ENCODE results near the gene QRICH1. TPM values are rescaled to one million over a fixed set of nuclear protein-coding genes. Genes with fewer than 3 reads are reported as not detected.
A peak's percentile ranks its signal among the peaks of the same experiment; 100 is the strongest.

Gene QRICH1
- total RNA-seq, 2 experiments from 2014 or later: 210 to 255 TPM

GRCh38 chr3:49026536-49026935 is 67.3 kb downstream of the QRICH1 start:
- CTCF ChIA-PET: interaction anchor here (1.4 kb wide), 1 partner anchor 39 kb away, joined by 7 read pairs; no protein-coding TSS in a partner anchor
- no peak overlapping the region for H3K27ac ChIP-seq (ENCODE audit: low read depth in 1 of 2, low read length in 2 of 2)
- peaks cover 61% of the 10 kb centered on the region for H3K36me3 ChIP-seq (ENCODE audit: insufficient read depth, low read length)
- no peaks in the 10 kb centered on the region for H3K9me3 Mint-ChIP-seq
- no peak overlapping the region for H3K4me3 ChIP-seq (ENCODE audit: low read length)
- no peak for DNase-seq
- H3K4me3 Mint-ChIP-seq: peak overlapping the region; percentile 63
- ATAC-seq (ENCODE audit: poor library complexity): no peak
- TF ChIP-seq, protein P1, sequence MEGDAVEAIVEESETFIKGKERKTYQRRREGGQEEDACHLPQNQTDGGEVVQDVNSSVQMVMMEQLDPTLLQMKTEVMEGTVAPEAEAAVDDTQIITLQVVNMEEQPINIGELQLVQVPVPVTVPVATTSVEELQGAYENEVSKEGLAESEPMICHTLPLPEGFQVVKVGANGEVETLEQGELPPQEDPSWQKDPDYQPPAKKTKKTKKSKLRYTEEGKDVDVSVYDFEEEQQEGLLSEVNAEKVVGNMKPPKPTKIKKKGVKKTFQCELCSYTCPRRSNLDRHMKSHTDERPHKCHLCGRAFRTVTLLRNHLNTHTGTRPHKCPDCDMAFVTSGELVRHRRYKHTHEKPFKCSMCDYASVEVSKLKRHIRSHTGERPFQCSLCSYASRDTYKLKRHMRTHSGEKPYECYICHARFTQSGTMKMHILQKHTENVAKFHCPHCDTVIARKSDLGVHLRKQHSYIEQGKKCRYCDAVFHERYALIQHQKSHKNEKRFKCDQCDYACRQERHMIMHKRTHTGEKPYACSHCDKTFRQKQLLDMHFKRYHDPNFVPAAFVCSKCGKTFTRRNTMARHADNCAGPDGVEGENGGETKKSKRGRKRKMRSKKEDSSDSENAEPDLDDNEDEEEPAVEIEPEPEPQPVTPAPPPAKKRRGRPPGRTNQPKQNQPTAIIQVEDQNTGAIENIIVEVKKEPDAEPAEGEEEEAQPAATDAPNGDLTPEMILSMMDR (IDR thresholded peaks at IDR 0.05): no peak
- H3K27me3 Mint-ChIP-seq: no peaks in the 10 kb centered on the region
- POLR2A ChIA-PET: interaction anchor here (1.2 to 12.0 kb wide), 2 partner anchors 20 to 67 kb away, joined by 6 to 331 read pairs; partner anchors contain the start of genes QRICH1 and WDR6
- H3K4me1 Mint-ChIP-seq (ENCODE audit: low read depth): peaks cover 41% of the 10 kb centered on the region
- H3K9me3 ChIP-seq (ENCODE audit: control insufficient read depth in 1 of 2, insufficient read depth in 1 of 2, low read length in 2 of 2): no peaks in the 10 kb centered on the region
- H3K27me3 ChIP-seq (ENCODE audit: control insufficient read depth in 1 of 2, insufficient read depth in 2 of 2, low read length in 2 of 2): no peaks in the 10 kb centered on the region
- peak overlapping the region; percentile 93 for H3K27ac Mint-ChIP-seq
- H3K36me3 Mint-ChIP-seq (ENCODE audit: low read depth): peaks cover 84% of the 10 kb centered on the region
- peaks cover 54% of the 10 kb centered on the region for H3K4me1 ChIP-seq (ENCODE audit: insufficient read depth, low read length)
- intact Hi-C loops (cut with DNase I, micrococcal nuclease): loop anchor here in 1 of 2 experiments (5.0 to 10.0 kb wide), 3 partner anchors 309 to 908 kb away; partner anchors contain the start of genes APEH and IP6K2

- no peak for DNase-seq
- no peaks in the 10 kb centered on the region for H3K27me3 Mint-ChIP-seq
- intact Hi-C loops (cut with DNase I, micrococcal nuclease): loop anchor here in 1 of 2 experiments (5.0 to 10.0 kb wide), 3 partner anchors 309 to 909 kb away; partner anchors contain the start of genes APEH and IP6K2
- TF ChIP-seq, protein P1 (IDR thresholded peaks at IDR 0.05): no peak
- no peak for ATAC-seq (ENCODE audit: poor library complexity)
- Histone ChIP-seq H3K27me3 (ENCODE audit: control insufficient read depth in 1 of 2, insufficient read depth in 2 of 2, low read length in 2 of 2) (no peaks in the 10 kb centered on the region), H3K9me3 (ENCODE audit: control insufficient read depth in 1 of 2, insufficient read depth in 1 of 2, low read length in 2 of 2) (no peaks in the 10 kb centered on the region), H3K27ac (ENCODE audit: low read depth in 1 of 2, low read length in 2 of 2) (no peak overlapping the region), H3K36me3 (ENCODE audit: insufficient read depth, low read length) (peaks cover 55% of the 10 kb centered on the region), H3K4me3 (ENCODE audit: low read length) (no peak overlapping the region), H3K4me1 (ENCODE audit: insufficient read depth, low read length) (peaks cover 54% of the 10 kb centered on the region)
- H3K36me3 Mint-ChIP-seq (ENCODE audit: low read depth): peaks cover 83% of the 10 kb centered on the region
- peak overlapping the region; percentile 93 for H3K27ac Mint-ChIP-seq
- ChIA-PET CTCF (interaction anchor here (1.4 kb wide), 1 partner anchor 38 kb away, joined by 7 read pairs; no protein-coding TSS in a partner anchor), POLR2A (interaction anchor here (0.8 to 12.0 kb wide), 4 partner anchors 19 to 314 kb away, joined by 3 to 331 read pairs (median 6); partner anchors contain the start of genes QRICH1, USP4 and WDR6)
- peaks cover 46% of the 10 kb centered on the region for H3K4me1 Mint-ChIP-seq (ENCODE audit: low read depth)
- peak overlapping the region; percentile 63 for H3K4me3 Mint-ChIP-seq
- no peaks in the 10 kb centered on the region for H3K9me3 Mint-ChIP-seq
Measured at GRCh38 chr3:49025793-49026520, 67.9 kb downstream of the QRICH1 start.

DNA sequence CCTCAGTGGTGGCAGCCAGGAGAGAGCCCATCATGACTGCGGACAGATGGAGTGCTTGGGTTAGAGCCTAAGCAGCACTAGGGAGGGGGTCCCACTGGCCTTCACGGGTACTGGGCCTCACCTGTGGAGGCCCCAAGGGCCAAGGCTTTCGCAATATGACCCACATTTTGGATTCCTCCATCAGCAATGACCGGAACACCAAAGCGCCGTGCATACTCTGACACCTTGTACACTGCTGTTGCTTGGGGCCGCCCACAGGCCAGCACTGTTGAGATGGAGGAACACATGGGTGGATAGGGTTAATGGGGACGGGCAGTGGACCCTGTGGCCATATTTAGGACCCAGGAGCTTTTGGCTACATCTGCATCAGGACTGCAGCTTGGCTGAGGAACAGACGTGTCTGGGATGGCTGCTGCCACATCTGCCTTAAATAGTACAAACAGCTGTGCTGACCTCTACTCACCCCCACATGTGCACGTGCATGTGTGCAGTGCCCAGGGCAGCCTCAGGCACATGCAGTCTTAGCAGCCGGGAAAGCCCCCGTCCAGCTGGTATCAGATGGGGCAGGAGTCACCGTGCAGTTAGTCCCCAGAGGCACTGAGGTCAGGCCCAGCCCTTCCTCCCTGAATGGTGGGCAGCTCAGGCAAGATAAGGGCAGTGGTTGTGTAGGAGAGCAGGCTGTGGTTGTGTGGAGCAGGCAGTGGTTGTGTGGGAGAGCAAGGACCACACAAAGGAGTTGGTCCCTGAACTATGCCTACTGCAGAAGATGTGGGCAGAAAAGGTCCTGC is 68.7 kb downstream of the QRICH1 start:
- H3K27me3 ChIP-seq (ENCODE audit: control insufficient read depth in 1 of 2, insufficient read depth in 2 of 2, low read length in 2 of 2): no peaks in the 10 kb centered on the region
- TF ChIP-seq, protein P1 (IDR thresholded peaks at IDR 0.05): no peak
- H3K4me3 Mint-ChIP-seq: peak overlapping the region; percentile 20
- DNase-seq (no peak), ATAC-seq (ENCODE audit: poor library complexity) (no peak)
- H3K9me3 Mint-ChIP-seq: no peaks in the 10 kb centered on the region
- peak overlapping the region; percentile 93 for H3K27ac Mint-ChIP-seq
- peaks cover 47% of the 10 kb centered on the region for H3K36me3 ChIP-seq (ENCODE audit: insufficient read depth, low read length)
- peaks cover 60% of the 10 kb centered on the region for H3K4me1 ChIP-seq (ENCODE audit: insufficient read depth, low read length)
- H3K9me3 ChIP-seq (ENCODE audit: control insufficient read depth in 1 of 2, insufficient read depth in 1 of 2, low read length in 2 of 2): no peaks in the 10 kb centered on the region
- intact Hi-C loops (cut with DNase I, micrococcal nuclease): loop anchor here in 1 of 2 experiments (5.0 to 10.0 kb wide), 3 partner anchors 308 to 910 kb away; partner anchors contain the start of genes APEH and IP6K2
- H3K36me3 Mint-ChIP-seq (ENCODE audit: low read depth): peaks cover 77% of the 10 kb centered on the region
- H3K4me3 ChIP-seq (ENCODE audit: low read length): no peak overlapping the region
- ChIA-PET POLR2A (interaction anchor here (0.8 to 12.0 kb wide), 5 partner anchors 18 to 315 kb away, joined by 3 to 331 read pairs (median 5); partner anchors contain the start of genes QRICH1, USP19, USP4 and WDR6), CTCF (interaction anchor here (5.2 kb wide), 1 partner anchor 17 kb away, joined by 59 read pairs; the partner anchor contains the start of gene WDR6)
- H3K4me1 Mint-ChIP-seq (ENCODE audit: low read depth): peaks cover 49% of the 10 kb centered on the region
- H3K27ac ChIP-seq (ENCODE audit: low read depth in 1 of 2, low read length in 2 of 2): no peak overlapping the region
- no peaks in the 10 kb centered on the region for H3K27me3 Mint-ChIP-seq
